NOMO-1 treated with DMSO at 0.1 percent for 48 hours (cell line): ENCODE measurements around the gene S1PR4.
"Not testable (repeated sequence)": the region's sequence is repeated elsewhere in the genome, so short reads cannot be mapped to it uniquely, and the experiment has no call there.

Source experiments
- DNase-seq: peaks from one replicate; lab custom pipeline; 2025; ENCODE audit not compliant: unreplicated experiment; lab: John Stamatoyannopoulos, UW

The S1PR4 gene

DNA sequence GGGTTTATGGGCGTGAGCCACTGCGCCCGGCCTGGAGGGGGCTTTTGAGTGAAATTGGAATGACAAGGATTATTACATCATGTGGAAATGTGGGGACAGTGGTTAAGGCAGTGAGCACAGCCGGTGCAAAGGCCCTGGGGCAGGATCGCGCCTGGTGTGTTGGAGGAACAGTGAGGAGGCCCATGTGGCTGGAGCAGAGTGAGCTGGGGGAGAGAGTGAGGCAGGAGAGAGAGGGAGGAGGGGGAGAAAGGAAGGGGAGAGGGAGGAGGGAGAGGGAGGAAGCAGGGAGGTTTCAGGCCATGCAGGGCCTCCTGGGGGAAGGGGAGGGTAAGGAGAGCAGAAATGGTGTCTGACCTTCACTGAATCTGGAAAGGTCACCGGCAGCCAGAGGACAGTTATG, 34.6 kb downstream of the S1PR4 start:
- no peak for DNase-seq

DNA sequence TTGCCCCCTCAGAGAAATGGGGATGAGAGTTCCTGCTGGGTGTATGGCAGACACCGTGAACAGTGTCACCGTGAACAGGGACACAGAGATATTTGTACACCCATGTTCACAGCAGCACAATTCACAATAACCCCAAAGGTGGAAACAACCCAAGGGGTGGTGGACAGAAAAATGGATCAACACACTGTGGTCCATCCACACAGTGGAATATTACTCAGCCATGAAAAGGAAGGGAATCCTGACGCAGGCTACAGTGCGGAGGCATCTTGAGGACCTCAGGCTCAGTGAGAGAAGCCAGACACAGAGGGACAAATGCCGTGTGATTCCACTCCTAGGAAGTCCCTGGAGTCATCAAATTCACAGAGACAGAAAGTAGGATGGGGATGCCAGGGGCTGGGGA, 38.3 kb downstream of the S1PR4 start:
- DNase-seq, result no peak

- DNase-seq, result no peak
Measured at GRCh38 chr19:3220576-3220975, 42.0 kb downstream of the S1PR4 start.

DNA sequence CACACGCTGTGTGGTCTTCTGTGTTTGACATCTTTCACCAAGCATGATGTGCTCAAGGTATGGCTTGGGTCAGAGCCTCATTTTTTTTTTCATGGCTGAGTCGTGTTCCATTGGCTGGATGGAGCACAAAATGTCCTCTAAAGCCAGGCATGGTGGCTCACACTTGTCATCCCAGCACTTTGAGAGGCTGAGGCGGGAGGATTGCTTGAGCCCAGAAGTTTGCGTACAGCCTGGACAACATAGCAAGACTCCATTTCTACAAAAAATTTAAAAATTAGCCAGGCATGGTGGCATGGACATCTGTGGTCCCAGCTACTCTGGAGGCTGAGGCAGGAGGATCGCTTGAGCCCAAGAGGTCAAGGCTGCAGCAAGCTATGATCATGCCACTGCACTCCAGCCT, 43.0 kb downstream of the S1PR4 start:
- not testable (repeated sequence) for DNase-seq

DNA sequence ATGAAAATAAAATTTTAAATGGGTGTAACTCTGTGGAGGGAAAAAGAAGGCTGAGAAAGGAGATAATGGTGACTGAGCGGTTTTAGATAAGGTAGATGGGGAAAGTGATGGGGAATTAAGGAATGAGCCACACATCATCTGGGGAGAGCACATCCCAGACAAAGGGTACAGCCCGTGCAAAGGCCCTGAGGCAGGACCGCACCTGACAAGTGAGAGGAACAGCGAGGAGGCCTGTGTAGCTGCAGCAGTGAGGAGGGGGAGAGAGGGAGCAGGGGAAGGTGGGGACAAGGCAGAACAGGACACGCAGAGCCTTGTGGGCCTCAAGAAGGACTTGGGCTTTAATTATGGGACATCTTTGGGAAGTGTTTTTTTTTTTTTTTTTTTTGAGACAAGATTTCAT, 44.1 kb downstream of the S1PR4 start:
- no peak for DNase-seq

DNA sequence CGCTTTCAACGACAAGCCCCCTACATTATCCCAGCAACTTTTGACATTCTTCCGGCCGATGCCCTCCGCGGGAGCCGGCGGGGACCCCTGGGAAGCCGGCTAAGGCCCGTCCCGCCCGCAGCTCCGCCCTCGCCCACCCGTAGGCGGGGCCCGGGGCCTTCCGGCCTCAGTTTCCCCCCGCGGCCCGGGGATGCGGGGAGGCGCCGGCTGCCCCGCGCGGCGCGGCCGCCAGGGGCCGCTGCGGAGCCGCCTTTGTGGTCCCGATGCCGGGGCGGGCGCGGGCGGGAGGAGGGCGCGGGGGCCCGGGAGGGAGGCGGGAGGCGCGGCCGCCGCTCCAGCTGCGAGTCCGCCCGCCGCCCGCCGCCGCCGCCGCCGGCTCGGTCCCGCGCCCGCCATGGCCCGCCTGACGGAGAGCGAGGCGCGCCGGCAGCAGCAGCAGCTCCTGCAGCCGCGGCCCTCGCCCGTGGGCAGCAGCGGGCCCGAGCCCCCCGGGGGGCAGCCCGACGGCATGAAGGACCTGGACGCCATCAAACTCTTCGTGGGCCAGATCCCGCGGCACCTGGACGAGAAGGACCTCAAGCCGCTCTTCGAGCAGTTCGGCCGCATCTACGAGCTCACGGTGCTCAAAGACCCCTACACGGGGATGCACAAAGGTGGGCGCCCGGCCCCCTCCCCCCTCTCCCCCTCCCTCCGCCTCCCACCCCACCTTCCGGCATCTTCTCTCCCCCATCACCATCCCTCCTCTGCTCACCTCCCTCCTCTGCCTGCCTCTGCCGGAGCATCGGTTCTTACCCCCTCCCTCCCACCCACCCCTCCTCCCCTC, 46.0 kb downstream of the S1PR4 start, which contains the start of gene CELF5:
TSS of gene CELF5 (plus strand) at position 316 of the 823 bp plus-strand sequence. CDS start at position 395, 79 bp downstream.
- DNase-seq, result no peak

DNA sequence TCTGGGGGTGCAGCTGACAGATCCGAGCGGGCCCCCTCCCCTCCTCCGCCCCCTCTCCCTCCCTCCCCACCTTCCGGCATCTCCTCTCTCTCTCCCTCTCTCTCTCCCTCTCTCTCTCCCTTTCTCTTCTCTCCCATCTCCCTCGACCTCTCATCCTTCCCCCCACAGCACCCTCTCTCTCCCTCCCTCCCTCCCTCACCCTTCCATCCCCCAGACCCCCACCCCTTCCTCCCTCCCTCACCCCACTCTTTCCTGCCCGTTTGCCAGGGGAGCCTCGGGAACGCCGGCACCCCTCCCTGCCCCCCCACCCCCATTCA, 46.6 kb downstream of the S1PR4 start:
- DNase-seq, result no peak

DNA sequence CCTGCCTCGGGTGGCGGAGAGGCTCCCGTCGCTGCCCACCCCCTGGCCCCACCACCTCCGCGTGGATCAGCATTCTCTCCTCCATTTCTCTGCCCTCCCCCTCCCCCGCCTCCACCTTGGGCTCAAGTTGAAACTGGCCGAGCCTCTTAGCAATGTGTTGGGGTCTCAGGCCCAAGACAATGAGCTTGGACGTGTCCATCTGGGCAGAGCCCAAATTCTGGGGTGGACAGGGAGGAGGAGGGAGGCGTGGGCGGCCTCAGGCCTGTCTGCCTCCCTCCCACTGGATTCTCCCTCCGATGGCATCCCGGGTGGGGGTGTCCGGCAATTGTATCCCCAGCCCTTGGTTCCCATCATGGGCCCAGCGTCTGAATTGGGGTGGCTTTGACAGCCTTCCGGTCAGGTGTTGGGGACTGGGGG, 47.1 kb downstream of the S1PR4 start:
- no peak for DNase-seq

DNA sequence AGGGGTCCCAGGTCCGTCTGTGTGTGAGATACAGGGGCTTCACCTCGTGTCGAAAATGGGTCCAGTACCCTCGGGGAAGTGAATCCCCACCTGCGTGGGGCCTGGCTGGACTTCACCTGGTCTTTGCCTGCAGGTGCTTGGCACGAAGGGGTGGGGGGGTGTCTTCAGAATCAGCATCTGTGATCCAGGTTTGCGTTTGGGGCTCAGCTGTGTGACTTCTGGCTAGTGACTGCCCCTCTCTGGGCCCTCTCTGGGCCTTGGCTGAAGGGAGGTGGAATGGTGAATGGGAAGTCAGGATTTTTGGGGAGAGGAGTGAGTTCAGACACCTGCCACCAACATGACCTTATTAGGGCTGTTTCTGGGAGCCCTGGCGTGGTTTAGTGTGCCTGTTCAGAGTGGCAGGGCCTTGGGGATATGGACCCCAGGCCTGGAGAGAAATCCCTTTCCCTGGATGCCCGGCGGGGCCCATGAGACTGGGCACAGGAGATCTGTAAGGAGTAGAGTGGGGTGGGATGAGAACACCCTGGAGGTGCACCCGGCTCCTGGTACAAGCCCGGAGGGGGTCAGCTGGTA, 48.6 kb downstream of the S1PR4 start:
- no peak for DNase-seq

DNA sequence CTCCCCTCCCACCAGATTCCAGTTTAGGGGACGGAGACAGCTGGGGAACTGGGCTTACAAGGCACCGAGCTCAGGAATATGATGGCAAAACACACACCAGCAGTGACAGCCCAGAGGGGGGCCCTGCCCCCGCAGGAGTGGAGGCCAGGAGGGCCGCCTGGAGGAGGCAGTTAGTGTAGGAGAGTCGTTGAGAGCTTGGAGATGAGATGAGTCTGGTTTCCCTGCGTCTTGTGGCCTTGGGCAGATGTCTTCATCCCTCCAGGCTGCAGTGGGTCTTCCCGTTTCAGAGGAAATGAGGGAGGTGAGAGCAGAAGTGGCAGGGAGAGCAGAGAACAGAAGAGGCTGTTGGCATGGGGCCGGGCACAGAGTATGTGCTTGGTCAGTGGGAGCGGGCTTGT, 50.8 kb downstream of the S1PR4 start:
- DNase-seq, result no peak
